C4-2B (cell line): ENCODE results near the gene CCDC85C.

Experiments
- CTCF ChIP-seq: fragments of 450-650 bp; conservative IDR thresholded peaks from 2 replicates; pipeline ENCODE4 v1.5.1; 2017; ENCODE audit warnings: mild to moderate bottlenecking
- ZFX ChIP-seq: fragments of 450-650 bp; IDR thresholded peaks from 2 replicates; pipeline ENCODE4 v1.6.1; 2017

DNA sequence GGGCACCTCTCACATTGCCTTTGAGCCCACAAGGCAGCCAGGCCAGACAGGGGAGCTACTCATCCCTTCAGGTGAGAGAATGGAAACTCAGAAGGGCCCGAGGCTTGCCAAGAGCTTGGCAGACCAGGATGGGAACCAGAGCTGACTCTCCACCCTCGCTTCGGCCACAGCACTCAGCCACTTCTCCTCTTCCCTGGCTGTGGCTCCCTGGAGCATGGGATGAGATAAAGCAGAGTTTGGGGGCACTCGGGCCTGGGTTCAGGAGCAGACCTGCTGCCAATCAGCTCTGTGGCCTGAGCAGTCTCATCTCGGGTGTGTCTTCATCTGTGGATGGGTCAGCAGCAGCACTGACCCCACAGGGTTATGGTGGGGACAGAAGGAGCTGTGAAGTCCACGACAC lies 20.0 kb upstream of the CCDC85C start:
- TF ChIP-seq CTCF (no peak), ZFX (no peak)
